ENCODE measurements around the gene FRY. TPM values are rescaled to one million over a fixed set of nuclear protein-coding genes. Genes with fewer than 3 reads are reported as not detected.

Gene FRY
- total and polyA plus RNA-seq, 10 of the 15 experiments (the other 5 are each of a cell fraction or from before 2014, with no cell fraction given), result 0.18 to 1.4 (median 0.30) TPM

DNA sequence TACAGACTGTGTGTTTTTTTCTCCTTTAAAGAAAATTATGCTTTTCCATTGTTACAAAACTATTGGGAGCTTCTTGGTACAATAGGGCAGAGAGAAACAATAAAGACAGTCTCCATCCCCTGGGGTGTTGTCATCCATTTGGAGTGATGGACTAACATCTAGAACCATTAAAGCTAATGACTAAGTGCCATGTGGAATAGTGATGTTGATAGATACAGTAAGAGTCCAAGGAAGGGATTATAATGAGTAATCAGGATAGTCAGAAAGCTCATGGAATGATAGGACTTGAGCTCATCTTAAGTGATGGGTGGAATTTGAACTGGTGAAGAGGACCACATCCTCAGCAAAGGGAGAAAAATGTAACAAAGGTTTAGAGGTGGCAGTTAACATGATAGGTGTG lies 24.1 kb upstream of the FRY start:
- FAIRE-seq (no peak), DNase-seq (ENCODE audit: low read depth, low spot score) (no peak), ATAC-seq (no peak)
- no peak overlapping the region for H3K9ac ChIP-seq (ENCODE audit: control insufficient read depth, insufficient read depth, low read length)
- H3K36me3 ChIP-seq (ENCODE audit: control insufficient read depth in 2 of 2, insufficient read depth in 2 of 2, low read length in 1 of 2), result no peaks in the 10 kb centered on the region
- H4K20me1 ChIP-seq (ENCODE audit: control insufficient read depth, insufficient read depth), result no peaks in the 10 kb centered on the region
- POLR2A ChIA-PET, result no interaction called here
- RAD21 ChIA-PET (ENCODE audit: unreplicated experiment), result interaction anchor here (1.1 to 1.5 kb wide), 2 partner anchors 9 to 20 kb away, joined by 3 to 7 read pairs; no protein-coding TSS in a partner anchor
- intact Hi-C loops (cut with micrococcal nuclease; ENCODE audit: unreplicated experiment), result no loop called here
- BruUV-seq (replicated peaks), result no TSS peak
- H3K4me1 ChIP-seq (ENCODE audit: control insufficient read depth, insufficient read depth, low read length), result no peaks in the 10 kb centered on the region
- no peaks in the 10 kb centered on the region for H3K9me3 ChIP-seq (replicated peaks; ENCODE audit: control insufficient read depth, insufficient read depth, low read length)
- H3K27me3 ChIP-seq (replicated peaks in 1 of 2; ENCODE audit: control insufficient read depth in 2 of 2, insufficient read depth in 2 of 2, low read length in 1 of 2), result no peaks in the 10 kb centered on the region
- CTCF ChIA-PET, result interaction anchor here (0.7 to 2.5 kb wide), 5 partner anchors 10 to 98 kb away, joined by 3 to 7 read pairs (median 3); no protein-coding TSS in a partner anchor
- H3K4me3 ChIP-seq, result no peak overlapping the region
- H3K4me2 ChIP-seq (ENCODE audit: control insufficient read depth, insufficient read depth), result no peak overlapping the region
- no peak overlapping the region for H2AFZ ChIP-seq (ENCODE audit: control insufficient read depth, low read depth, low read length)
- SMC1A ChIA-PET (ENCODE audit: uncharacterized antibody, unreplicated experiment), result interaction anchor here (0.7 to 2.5 kb wide), 7 partner anchors 9 to 98 kb away, joined by 3 to 13 read pairs (median 3); no protein-coding TSS in a partner anchor
- H3K27ac ChIP-seq (ENCODE audit: control insufficient read depth, insufficient read depth), result no peak overlapping the region
- H3K79me2 ChIP-seq (ENCODE audit: control insufficient read depth, insufficient read depth, low read length), result no peaks in the 10 kb centered on the region
- in situ Hi-C loops (cut with MboI), result no loop called here
- no peak for TF ChIP-seq DPF2 (IDR thresholded peaks at IDR 0.05)
- TF ChIP-seq EED (IDR thresholded peaks at IDR 0.05; ENCODE audit: low read depth), result no peak
- TF ChIP-seq TCF3 (IDR thresholded peaks at IDR 0.05; ENCODE audit: borderline replicate concordance, insufficient read depth, low read depth, low read length), result no peak
- TF ChIP-seq EZH2 (IDR thresholded peaks at IDR 0.05; ENCODE audit: borderline replicate concordance, control insufficient read depth, low read depth, low read length), result no peak

DNA sequence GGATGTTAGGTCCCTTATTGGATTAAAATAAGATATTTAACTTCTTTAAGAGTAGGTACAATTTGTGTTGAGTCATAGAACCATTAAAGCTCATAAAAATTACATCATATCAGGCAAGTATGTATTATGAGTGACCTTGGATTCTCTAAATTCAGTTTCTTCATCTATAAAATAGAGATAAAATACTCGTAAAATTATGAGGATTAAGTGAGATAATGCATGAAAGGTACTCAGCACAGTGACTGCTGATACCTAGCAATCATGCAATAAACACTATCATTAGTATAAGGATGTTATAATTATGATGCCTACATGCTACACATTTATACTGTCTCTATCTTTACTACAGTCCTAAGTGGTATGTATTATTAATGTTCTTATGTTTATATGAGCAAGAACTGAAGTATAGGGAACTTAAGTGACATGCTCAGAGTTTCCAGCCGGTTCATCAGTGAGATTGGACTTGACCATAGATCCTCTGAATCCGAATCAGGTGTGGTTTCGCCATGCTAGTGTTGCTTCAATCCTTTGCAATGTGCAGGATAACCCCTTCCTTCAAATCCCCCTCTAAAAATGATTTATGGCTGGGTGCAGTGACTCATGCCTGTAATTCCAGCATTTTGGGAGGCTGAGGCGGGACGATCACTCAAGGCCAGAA lies 22.9 kb upstream of the FRY start:
- intact Hi-C loops (cut with micrococcal nuclease; ENCODE audit: unreplicated experiment), result no loop called here
- no peaks in the 10 kb centered on the region for H3K36me3 ChIP-seq (ENCODE audit: control insufficient read depth in 2 of 2, insufficient read depth in 2 of 2, low read length in 1 of 2)
- H3K4me1 ChIP-seq (ENCODE audit: control insufficient read depth, insufficient read depth, low read length), result no peaks in the 10 kb centered on the region
- DNase-seq (ENCODE audit: low read depth, low spot score), result no peak
- ChIA-PET SMC1A (ENCODE audit: uncharacterized antibody, unreplicated experiment) (interaction anchor here (0.8 to 2.5 kb wide), 2 partner anchors 99 to 572 kb away, joined by 4 to 13 read pairs; no protein-coding TSS in a partner anchor), RAD21 (ENCODE audit: unreplicated experiment) (interaction anchor here (1.0 to 1.5 kb wide), 2 partner anchors 11 to 99 kb away, joined by 3 to 7 read pairs; no protein-coding TSS in a partner anchor), POLR2A (no interaction called here), CTCF (no interaction called here)
- H3K4me3 ChIP-seq, result no peak overlapping the region
- no TSS peak for BruUV-seq (replicated peaks)
- no peak for ATAC-seq
- no peaks in the 10 kb centered on the region for H3K9me3 ChIP-seq (replicated peaks; ENCODE audit: control insufficient read depth, insufficient read depth, low read length)
- no peak overlapping the region for H3K4me2 ChIP-seq (ENCODE audit: control insufficient read depth, insufficient read depth)
- H3K27ac ChIP-seq (ENCODE audit: control insufficient read depth, insufficient read depth), result no peak overlapping the region
- H3K9ac ChIP-seq (ENCODE audit: control insufficient read depth, insufficient read depth, low read length), result no peak overlapping the region
- H2AFZ ChIP-seq (ENCODE audit: control insufficient read depth, low read depth, low read length), result no peak overlapping the region
- WGBS (ENCODE audit: insufficient coverage, insufficient replicate concordance, low lambda C conversion rate, missing lambda C conversion rate), result 63% methylated on average over 6 of the region's 6 CpGs
- no peaks in the 10 kb centered on the region for H3K27me3 ChIP-seq (replicated peaks in 1 of 2; ENCODE audit: control insufficient read depth in 2 of 2, insufficient read depth in 2 of 2, low read length in 1 of 2)
- no peak for FAIRE-seq
- no peaks in the 10 kb centered on the region for H3K79me2 ChIP-seq (ENCODE audit: control insufficient read depth, insufficient read depth, low read length)
- no peaks in the 10 kb centered on the region for H4K20me1 ChIP-seq (ENCODE audit: control insufficient read depth, insufficient read depth)
- TF ChIP-seq, protein P1, sequence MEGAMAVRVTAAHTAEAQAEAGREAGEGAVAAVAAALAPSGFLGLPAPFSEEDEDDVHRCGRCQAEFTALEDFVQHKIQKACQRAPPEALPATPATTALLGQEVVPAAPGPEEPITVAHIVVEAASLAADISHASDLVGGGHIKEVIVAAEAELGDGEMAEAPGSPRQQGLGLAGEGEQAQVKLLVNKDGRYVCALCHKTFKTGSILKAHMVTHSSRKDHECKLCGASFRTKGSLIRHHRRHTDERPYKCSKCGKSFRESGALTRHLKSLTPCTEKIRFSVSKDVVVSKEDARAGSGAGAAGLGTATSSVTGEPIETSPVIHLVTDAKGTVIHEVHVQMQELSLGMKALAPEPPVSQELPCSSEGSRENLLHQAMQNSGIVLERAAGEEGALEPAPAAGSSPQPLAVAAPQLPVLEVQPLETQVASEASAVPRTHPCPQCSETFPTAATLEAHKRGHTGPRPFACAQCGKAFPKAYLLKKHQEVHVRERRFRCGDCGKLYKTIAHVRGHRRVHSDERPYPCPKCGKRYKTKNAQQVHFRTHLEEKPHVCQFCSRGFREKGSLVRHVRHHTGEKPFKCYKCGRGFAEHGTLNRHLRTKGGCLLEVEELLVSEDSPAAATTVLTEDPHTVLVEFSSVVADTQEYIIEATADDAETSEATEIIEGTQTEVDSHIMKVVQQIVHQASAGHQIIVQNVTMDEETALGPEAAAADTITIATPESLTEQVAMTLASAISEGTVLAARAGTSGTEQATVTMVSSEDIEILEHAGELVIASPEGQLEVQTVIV (IDR thresholded peaks at IDR 0.05; ENCODE audit: borderline replicate concordance, partially characterized antibody), result no peak
- no peak for TF ChIP-seq YY1 (IDR thresholded peaks at IDR 0.05; ENCODE audit: low read depth, low read length)
- TF ChIP-seq, protein P2, sequence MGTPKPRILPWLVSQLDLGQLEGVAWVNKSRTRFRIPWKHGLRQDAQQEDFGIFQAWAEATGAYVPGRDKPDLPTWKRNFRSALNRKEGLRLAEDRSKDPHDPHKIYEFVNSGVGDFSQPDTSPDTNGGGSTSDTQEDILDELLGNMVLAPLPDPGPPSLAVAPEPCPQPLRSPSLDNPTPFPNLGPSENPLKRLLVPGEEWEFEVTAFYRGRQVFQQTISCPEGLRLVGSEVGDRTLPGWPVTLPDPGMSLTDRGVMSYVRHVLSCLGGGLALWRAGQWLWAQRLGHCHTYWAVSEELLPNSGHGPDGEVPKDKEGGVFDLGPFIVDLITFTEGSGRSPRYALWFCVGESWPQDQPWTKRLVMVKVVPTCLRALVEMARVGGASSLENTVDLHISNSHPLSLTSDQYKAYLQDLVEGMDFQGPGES (IDR thresholded peaks at IDR 0.05), result no peak
- in situ Hi-C loops (cut with MboI), result no loop called here
